ENCODE data around the gene ORC3.
A peak's percentile ranks its signal among the peaks of the same experiment; 100 is the strongest.
"Not testable (repeated sequence)": the region's sequence is repeated elsewhere in the genome, so short reads cannot be mapped to it uniquely, and the experiment has no call there.

Gene ORC3

GRCh38 chr6:87700397-87701343 lies 110.7 kb downstream of the ORC3 start:
- DNase-seq: peak; percentile 57

DNA sequence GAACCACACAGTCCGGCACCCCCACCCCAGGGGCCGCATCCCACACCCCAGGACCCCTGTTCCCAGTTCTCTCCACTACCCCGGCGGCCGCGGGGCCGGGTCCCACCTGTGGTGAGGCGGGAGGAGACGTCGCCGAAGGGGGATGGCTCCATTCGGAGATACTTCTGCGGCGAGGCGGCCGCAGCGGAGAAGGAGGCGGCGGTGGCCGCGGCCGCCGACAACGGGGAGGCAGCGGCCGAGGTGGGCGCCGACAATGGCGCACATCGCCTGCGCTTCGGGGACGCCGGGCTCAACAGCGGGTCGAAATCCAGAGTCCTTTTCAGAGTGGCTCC lies 111.4 kb downstream of the ORC3 start:
- peak; percentile 29 for DNase-seq

- peak; percentile 97 for DNase-seq
These were observed 112.0 kb downstream of the ORC3 start, which contains the start of gene AKIRIN2 for GRCh38 chr6:87701676-87702588. TSS of gene AKIRIN2 (minus strand) at chr6:87702233. CDS start at chr6:87701684, 549 bp downstream.

DNA sequence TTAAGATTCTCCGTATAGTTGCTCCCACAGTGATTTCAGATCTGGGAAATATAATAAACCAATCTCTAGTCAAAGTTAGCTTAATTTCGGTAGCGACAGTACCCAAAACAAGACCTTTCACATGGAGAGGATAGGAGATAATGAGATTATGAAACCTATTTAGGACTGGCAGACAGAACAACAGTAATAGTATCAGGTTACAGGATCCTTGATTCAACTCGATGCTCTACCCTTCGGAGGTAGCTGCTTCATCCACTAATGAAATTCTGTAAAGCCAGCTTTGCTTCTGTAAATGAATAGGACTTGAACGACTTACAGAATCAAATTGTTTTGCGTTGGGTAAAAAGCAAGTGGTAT lies 112.6 kb downstream of the ORC3 start:
- DNase-seq: no peak

- not testable (repeated sequence) for DNase-seq
These were observed 113.1 kb downstream of the ORC3 start for GRCh38 chr6:87703039-87703438.

- peak; percentile 46 for DNase-seq
These were observed 115.2 kb downstream of the ORC3 start for GRCh38 chr6:87705070-87705691.

DNA sequence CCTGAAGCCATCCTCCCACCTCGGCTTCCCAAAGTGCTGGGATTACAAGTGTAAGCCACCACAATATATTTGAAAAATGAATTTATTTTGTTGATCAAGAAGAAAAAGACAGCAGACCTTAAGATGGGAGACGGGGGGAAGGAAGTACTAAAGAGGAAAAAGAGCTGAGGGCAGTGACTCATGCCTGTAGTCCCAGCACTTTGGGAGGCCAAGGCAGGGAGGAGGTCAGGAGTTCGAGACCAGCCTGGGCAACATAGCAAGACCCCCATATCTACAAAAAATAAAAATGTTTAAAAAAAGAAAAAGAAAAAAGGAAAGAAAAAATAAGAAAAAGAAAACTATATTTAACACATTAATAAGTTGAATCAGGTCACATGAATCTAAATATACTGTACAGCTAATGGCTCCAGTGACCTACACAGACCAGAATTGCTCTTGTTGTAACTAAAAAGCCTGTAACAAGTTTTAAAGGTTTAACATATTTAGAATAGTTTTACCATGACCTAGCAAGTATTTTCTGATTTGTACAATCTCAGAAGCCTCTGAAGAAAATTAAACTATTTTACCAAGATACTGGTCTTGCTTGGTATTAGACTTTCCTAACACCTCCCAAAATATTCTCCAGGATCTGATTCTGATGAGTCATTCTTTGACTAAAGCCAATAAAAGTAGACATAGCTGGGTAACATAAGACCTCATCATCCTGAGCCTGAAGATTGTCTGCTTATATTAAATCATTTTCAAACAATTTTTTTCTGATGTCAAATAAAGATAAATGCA lies 116.4 kb downstream of the ORC3 start:
- DNase-seq: no peak

DNA sequence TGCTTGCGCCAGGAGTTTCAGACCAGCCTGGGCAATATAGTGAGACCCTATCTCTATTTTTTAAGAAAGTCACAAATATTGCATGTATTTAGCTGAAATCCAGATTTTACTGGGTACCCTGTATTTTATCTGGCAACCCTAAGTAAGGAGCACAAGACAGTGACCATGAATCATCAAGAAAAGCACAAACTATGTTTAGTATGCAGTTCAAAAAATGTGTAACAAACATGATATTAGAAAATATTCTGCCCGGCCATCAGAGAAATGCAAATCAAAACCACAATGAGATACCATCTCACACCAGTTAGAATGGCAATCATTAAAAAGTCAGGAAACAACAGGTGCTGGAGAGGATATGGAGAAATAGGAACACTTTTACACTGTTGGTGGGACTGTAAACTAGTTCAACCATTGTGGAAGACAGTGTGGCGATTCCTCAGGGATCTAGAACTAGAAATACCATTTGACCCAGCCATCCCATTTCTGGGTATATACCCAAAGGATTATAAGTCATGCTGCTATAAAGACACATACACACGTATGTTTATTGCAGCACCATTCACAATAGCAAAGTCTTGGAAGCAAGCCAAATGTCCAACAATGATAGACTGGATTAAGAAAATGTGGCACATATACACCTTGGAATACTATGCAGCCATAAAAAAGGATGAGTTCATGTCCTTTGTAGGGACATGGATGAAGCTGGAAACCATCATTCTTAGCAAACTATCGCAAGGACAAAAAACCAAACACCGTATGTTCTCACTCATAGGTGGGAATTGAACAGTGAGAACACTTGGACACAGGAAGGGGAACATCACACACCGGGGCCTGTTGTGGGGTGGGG lies 118.9 kb downstream of the ORC3 start:
- DNase-seq: not testable (repeated sequence)

DNA sequence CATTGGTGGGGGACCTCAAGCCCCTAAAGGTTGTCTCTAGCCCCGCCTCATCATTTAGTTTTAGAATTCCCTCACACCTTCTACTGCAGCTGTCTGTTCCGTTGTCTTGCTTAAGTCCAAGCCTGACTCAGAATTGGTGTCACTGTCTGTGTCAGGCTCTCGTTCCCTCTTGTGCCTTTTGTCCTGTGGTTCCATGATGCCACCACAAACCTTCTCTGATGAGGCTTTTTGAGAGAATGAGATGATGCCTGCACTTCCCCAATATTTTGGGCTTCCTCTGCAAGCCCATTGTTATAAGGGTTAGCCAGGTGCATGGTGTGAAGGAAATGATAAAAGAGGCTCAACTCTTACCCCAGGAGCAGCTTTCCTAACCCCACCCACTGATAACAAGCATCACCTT lies 120.2 kb downstream of the ORC3 start:
- DNase-seq: no peak

GRCh38 chr6:87712713-87713112 lies 122.8 kb downstream of the ORC3 start:
- DNase-seq: not testable (repeated sequence)

GRCh38 chr6:87714093-87714842 lies 124.3 kb downstream of the ORC3 start:
- no peak for DNase-seq
